GM12878 (cell line): ENCODE data around the gene MAN1A1. TPM values are rescaled to one million over a fixed set of nuclear protein-coding genes. Genes with fewer than 3 reads are reported as not detected.

Experiments
- ATF7 ChIP-seq: fragments of 450-650 bp; IDR thresholded peaks from 2 replicates; pipeline ENCODE4 v1.6.1; 2016; ENCODE audit warnings: low read depth, mild to moderate bottlenecking
- BMI1 ChIP-seq: fragments of 450-650 bp; IDR thresholded peaks from 2 replicates; pipeline ENCODE4 v1.6.1; 2016; ENCODE audit warnings: mild to moderate bottlenecking, moderate library complexity, borderline replicate concordance
- CHD1 ChIP-seq: IDR thresholded peaks from 2 replicates; pipeline ENCODE4 v1.6.1; 2012; ENCODE audit warnings: low read depth, low read length, improper control_type of control experiment
- E4F1 ChIP-seq: fragments of 450-650 bp; IDR thresholded peaks from 2 replicates; pipeline ENCODE4 v1.6.1; 2018; ENCODE audit warnings: borderline replicate concordance, mild to moderate bottlenecking; ENCODE audit not compliant: partially characterized antibody
- JUNB ChIP-seq: IDR thresholded peaks from 2 replicates; pipeline ENCODE4 v1.6.1; 2016; ENCODE audit warnings: antibody characterized with exemption, mild to moderate bottlenecking
- MLLT1 ChIP-seq: fragments of 450-650 bp; IDR thresholded peaks from 2 replicates; pipeline ENCODE4 v1.6.1; 2016; ENCODE audit warnings: mild to moderate bottlenecking
- MTA3 ChIP-seq: IDR thresholded peaks from 2 replicates; pipeline ENCODE4 v1.6.1; 2012; ENCODE audit warnings: low read length, inconsistent platforms, borderline replicate concordance
- MXI1 ChIP-seq: fragments of 150-350 bp; IDR thresholded peaks from 2 replicates; pipeline ENCODE4 v1.6.1; 2011; ENCODE audit warnings: low read depth, mild to moderate bottlenecking, inconsistent platforms, low read length, improper control_type of control experiment
- polyA plus RNA-seq, 11 experiments: library from polyadenylated mRNA; depleted of rRNA in 4 of 11; unstranded in 6 of 11; stranded (reverse) in 5 of 11; fragments of >200 nt; fragmentation: Nextera tagmentation in 4 of 11; fragmentation: Illumina TruSeq in 1 of 11; extraction: Ambion mirVana in 4 of 11; extraction: Trizol in 1 of 11; gene quantifications; 1 replicate in 1 of 11; 2 replicates in 10 of 11; pipeline versions ENCODE4 v1.2.1 to v1.2.3, GENCODE V29; 2011 to 2016; ENCODE audit warnings: inconsistent platforms in 2 of 11, missing spikeins in 2 of 11, low read depth in 1 of 11
- total RNA-seq, 4 experiments: library from RNA; depleted of rRNA in 3 of 4; stranded (reverse); fragments of >200 nt in 3 of 4; fragmentation: Illumina TruSeq in 1 of 4; extraction: Trizol in 1 of 4; gene quantifications; 2 replicates each; pipeline versions ENCODE4 v1.2.1 to v1.2.3, GENCODE V29; 2013 to 2021

MAN1A1 gene
- total and polyA plus RNA-seq, 10 of the 15 experiments (the other 5 are each of a cell fraction or from before 2014, with no cell fraction given), result 5.4 to 28.1 (median 19.5) TPM

GRCh38 chr6:119350202-119350951 is 816 bp upstream of the MAN1A1 start (continued):
- TF ChIP-seq ATF7, result peak; percentile 97
- peak; percentile 83 for TF ChIP-seq JUNB
- no peak for TF ChIP-seq MXI1
- 0 out of 2 replicates have a peak, but pooled peaks have one; percentile 44 for TF ChIP-seq MLLT1
- TF ChIP-seq E4F1, result no peak
- TF ChIP-seq MTA3, result 0 out of 2 replicates have a peak, but pooled peaks have one; percentile 76
- 0 out of 2 replicates have a peak, but pooled peaks have one; percentile 26 for TF ChIP-seq CHD1
- TF ChIP-seq BMI1, result peak; percentile 53; the same call in 1 of the 2 replicates
- TF ChIP-seq, all 136 proteins: peak for 35
